Mesothelial cell of epicardium (in vitro differentiated cells): ENCODE results near the gene ALS2. TPM values are rescaled to one million over a fixed set of nuclear protein-coding genes. Genes with fewer than 3 reads are reported as not detected.
"Not testable (repeated sequence)": the region's sequence is repeated elsewhere in the genome, so short reads cannot be mapped to it uniquely, and the experiment has no call there.

Experiments used
- DNase-seq, 2 experiments: peaks; one replicate each; pipeline ENCODE4 v3.0.0; 2021; ENCODE audit warnings: low spot score in 2 of 2; ENCODE audit not compliant: unreplicated experiment in 2 of 2
- H3K27ac Mint-ChIP-seq: 2 replicates; pipeline ENCODE4 v1.8.0; 2021; ENCODE audit warnings: mixed read lengths
- H3K27me3 Mint-ChIP-seq: 2 replicates; pipeline ENCODE4 v1.8.0; 2021; ENCODE audit warnings: low read depth, mixed read lengths
- H3K36me3 Mint-ChIP-seq: 2 replicates; pipeline ENCODE4 v1.8.0; 2021; ENCODE audit warnings: mixed read lengths
- H3K4me1 Mint-ChIP-seq: 2 replicates; pipeline ENCODE4 v1.8.0; 2021; ENCODE audit warnings: mixed read lengths
- H3K4me3 Mint-ChIP-seq: 2 replicates; pipeline ENCODE4 v1.8.0; 2021; ENCODE audit warnings: mild to moderate bottlenecking, moderate library complexity, mixed read lengths
- H3K9me3 Mint-ChIP-seq: 2 replicates; pipeline ENCODE4 v1.8.0; 2021; ENCODE audit warnings: mixed read lengths
- total RNA-seq: library from RNA; stranded (reverse); gene quantifications from 3 replicates; pipeline ENCODE4 v1.2.1, GENCODE V29; 2021
- TF ChIP-seq, protein P1 (sequence below): fragments of 200-600 bp; sonication (generic); IDR thresholded peaks from one replicate; pipeline ENCODE4 v1.5.0; 2021; ENCODE audit warnings: antibody characterized with exemption; ENCODE audit not compliant: unreplicated experiment

The ALS2 gene
- total RNA-seq, 1 donor from 2014 or later, result 36.1 TPM

DNA sequence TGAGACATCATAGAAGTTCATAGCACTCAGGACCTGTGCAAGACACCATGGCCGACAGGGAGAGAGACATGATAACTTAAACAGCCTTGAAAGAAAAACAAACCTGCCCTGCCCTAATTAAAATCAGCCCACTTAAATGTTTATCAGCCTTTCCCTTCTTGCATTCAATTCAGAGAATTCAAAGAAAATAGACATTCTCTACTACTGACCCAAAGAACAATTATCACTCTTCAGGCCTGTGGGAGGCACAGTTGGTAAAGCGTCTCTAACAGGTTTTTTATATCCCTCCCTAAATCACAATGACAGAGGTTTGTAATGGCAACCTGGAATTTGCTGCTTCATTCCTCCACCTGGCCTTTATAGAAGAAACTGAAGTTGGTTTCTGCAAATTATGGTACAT lies 27.3 kb upstream of the ALS2 start:
- no peak for DNase-seq
- no peaks in the 10 kb centered on the region for H3K36me3 Mint-ChIP-seq
- TF ChIP-seq, protein P1, sequence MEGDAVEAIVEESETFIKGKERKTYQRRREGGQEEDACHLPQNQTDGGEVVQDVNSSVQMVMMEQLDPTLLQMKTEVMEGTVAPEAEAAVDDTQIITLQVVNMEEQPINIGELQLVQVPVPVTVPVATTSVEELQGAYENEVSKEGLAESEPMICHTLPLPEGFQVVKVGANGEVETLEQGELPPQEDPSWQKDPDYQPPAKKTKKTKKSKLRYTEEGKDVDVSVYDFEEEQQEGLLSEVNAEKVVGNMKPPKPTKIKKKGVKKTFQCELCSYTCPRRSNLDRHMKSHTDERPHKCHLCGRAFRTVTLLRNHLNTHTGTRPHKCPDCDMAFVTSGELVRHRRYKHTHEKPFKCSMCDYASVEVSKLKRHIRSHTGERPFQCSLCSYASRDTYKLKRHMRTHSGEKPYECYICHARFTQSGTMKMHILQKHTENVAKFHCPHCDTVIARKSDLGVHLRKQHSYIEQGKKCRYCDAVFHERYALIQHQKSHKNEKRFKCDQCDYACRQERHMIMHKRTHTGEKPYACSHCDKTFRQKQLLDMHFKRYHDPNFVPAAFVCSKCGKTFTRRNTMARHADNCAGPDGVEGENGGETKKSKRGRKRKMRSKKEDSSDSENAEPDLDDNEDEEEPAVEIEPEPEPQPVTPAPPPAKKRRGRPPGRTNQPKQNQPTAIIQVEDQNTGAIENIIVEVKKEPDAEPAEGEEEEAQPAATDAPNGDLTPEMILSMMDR, result no peak
- H3K4me3 Mint-ChIP-seq, result peak overlapping the region; percentile 50
- no peaks in the 10 kb centered on the region for H3K9me3 Mint-ChIP-seq
- no peaks in the 10 kb centered on the region for H3K27me3 Mint-ChIP-seq
- H3K27ac Mint-ChIP-seq, result peak overlapping the region; percentile 81
- H3K4me1 Mint-ChIP-seq, result peaks cover 51% of the 10 kb centered on the region

DNA sequence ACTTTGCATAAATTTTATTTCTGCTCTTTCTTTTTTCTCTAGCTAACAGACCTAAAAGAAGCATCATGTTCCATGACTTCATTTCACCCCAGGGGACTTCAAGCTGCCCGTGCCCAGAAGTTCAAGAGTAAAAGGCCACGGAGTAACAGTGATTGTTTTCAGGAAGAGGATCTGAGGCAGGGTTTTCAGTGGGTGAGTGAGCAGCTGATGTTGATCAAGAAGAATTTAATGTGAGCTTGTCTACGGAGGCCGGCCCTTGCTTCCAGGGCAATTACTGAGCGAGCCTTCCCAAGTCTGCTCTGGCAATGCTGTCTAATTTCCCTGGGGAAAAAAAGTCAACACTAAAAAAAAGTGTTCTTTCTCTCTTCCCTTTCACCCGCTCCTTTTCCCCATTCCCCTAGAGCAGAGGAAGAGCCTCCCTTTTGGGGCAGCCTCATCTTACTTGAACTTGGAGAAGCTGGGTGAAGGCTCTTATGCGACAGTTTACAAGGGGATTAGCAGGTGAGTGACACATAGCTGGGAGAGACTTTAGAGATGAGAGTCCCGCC lies 26.8 kb upstream of the ALS2 start:
- no peaks in the 10 kb centered on the region for H3K27me3 Mint-ChIP-seq
- H3K4me1 Mint-ChIP-seq, result peaks cover 48% of the 10 kb centered on the region
- peaks cover under 1% of the 10 kb centered on the region for H3K9me3 Mint-ChIP-seq
- DNase-seq, result no peak
- H3K36me3 Mint-ChIP-seq, result no peaks in the 10 kb centered on the region
- H3K27ac Mint-ChIP-seq, result peak overlapping the region; percentile 81
- peak overlapping the region; percentile 50 for H3K4me3 Mint-ChIP-seq
- TF ChIP-seq, protein P1, result no peak

DNA sequence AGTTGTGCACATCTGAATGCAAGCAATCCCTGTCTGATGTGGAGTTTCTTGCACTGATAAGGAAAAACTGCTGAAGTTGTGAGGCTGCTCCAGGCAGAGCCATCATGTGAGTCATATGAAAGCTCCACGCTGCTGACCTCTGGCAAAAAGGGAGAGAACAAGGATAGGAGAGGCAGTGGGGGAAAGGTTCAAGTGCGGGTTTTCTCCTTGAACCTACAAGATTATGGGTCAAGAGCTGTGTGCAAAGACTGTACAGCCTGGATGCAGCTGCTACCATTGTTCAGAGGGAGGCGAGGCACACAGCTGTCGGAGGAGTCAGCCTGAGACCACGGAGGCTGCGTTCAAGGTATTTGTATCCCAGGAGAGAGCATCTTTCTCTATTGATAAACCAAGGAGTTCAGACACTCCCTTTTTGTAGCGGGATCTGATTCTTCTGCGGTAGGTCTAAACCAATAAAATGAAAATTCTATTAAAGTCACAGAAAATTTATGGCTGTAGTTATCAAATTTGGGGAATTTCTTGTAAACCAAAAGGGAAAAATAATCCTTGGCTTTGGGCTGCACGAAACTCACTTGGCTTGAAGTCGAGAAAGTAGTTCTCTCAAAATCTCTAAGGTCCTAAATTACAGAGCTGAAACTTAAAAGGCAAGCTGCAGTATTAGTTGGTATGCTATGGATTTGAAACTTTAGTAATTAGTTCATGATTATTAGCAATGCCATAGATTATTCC lies 25.9 kb upstream of the ALS2 start, which contains the start of gene CDK15:
TSS of gene CDK15 (plus strand) at position 96 of the 729 bp plus-strand sequence. CDS start at position 224, 128 bp downstream.
- Mint-ChIP-seq H3K9me3 (peaks cover 6% of the 10 kb centered on the region), H3K36me3 (no peaks in the 10 kb centered on the region), H3K27me3 (no peaks in the 10 kb centered on the region), H3K4me3 (peak within 1 kb of the TSS; percentile 50), H3K4me1 (peaks cover 47% of the 10 kb centered on the region), H3K27ac (peak within 1 kb of the TSS; percentile 81)
- no peak for DNase-seq
- TF ChIP-seq, protein P1, result no peak

DNA sequence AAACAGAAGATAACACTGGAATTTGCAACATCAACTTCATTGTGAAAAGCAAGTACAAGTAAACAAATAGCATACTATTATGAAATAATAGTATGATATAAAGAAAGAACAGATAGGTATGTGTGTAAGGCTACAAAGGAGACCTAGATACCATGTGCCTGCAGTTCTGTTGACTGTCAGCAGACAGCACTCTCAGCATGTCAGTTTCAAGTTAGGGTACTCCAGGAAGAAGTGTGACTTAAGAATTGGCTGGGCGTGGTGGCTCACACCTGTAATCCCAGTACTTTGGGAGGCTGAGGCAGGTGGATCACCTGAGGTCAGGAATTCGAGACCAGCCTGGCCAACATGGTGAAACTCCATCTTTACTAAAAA lies 18.2 kb upstream of the ALS2 start:
- not testable (repeated sequence) for H3K36me3 Mint-ChIP-seq, H3K9me3 Mint-ChIP-seq, H3K27me3 Mint-ChIP-seq, DNase-seq, H3K4me3 Mint-ChIP-seq
- Mint-ChIP-seq H3K4me1 (peaks cover 21% of the 10 kb centered on the region), H3K27ac (peak overlapping the region; percentile 32)

DNA sequence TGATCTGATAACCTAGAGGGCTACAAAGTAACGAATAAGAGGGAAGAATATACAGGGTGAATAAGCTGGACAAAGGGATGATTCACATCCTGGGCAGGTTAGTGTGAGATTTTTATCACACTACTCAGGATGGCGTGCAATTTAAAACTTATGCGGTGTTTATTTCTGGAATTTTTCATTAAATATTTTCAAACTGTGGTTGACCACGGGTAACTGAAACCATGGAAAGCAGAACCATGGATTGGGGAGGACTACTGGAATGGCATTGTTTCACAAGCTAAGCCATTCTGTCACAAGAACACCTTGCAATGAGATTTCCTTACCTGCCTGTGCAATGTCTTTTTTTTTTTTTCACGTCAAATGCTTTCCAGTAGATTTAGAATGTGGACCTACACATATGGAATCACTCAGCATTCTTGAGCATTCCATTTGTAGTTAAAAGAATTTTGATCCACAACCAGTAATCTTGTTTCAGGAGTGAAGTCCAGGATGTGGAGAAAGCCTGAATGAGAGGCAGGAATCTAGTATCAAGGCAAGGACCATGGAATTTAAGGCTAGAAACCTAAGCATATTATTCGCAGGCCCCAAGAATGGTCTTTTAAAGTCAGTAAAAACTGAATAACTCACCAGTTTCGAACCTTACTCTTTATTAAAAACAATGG lies 17.6 kb upstream of the ALS2 start:
- no peak for DNase-seq
- Mint-ChIP-seq H3K36me3 (no peaks in the 10 kb centered on the region), H3K27ac (peak overlapping the region; percentile 32), H3K4me1 (peaks cover 25% of the 10 kb centered on the region), H3K4me3 (no peak overlapping the region), H3K9me3 (peaks cover 6% of the 10 kb centered on the region), H3K27me3 (no peaks in the 10 kb centered on the region)
- TF ChIP-seq, protein P1, result no peak
